SK-MEL-5 (cell line): Measurements from ENCODE around the gene ZFP30. TPM values are rescaled to one million over a fixed set of nuclear protein-coding genes. Genes with fewer than 3 reads are reported as not detected.

Experiments
- DNase-seq: peaks from one replicate; pipeline ENCODE4 v3.0.0-alpha.2; 2016; ENCODE audit warnings: low read depth, low spot score
- in situ Hi-C: cut with HindIII; loops from 2 replicates; pipeline ENCODE4 v1.10.0; 2016; ENCODE audit warnings: low sequenced_read_pairs, high pct_unique_total_duplicates, low pct_unique_long_range_greater_than_20kb
- small RNA-seq, 2 experiments: library from RNA; depleted of rRNA; stranded (forward); fragments of <200 nt; gene quantifications; one replicate each; pipeline ENCODE3, GENCODE V24; 2014
- total RNA-seq: library from RNA; depleted of rRNA; stranded (reverse); fragments of >200 nt; shearing (Covaris generic); gene quantifications from 2 replicates; pipeline ENCODE4 v1.2.3, GENCODE V29; 2014; rRNA removed

ZFP30 gene
- total RNA-seq, 1 experiment from 2014 or later = 8.7 TPM

GRCh38 chr19:37583340-37583739 is 71.9 kb downstream of the ZFP30 start:
- in situ Hi-C loops = no loop called here
- no peak for DNase-seq

- in situ Hi-C loops = no loop called here
Measured at GRCh38 chr19:37572203-37572602, 83.1 kb downstream of the ZFP30 start.

GRCh38 chr19:37565370-37565669 is 89.9 kb downstream of the ZFP30 start:
- in situ Hi-C loops = no loop called here

More at GRCh38 chr19:37572203-37572602, 83.1 kb downstream of the ZFP30 start:
- DNase-seq = no peak

DNA sequence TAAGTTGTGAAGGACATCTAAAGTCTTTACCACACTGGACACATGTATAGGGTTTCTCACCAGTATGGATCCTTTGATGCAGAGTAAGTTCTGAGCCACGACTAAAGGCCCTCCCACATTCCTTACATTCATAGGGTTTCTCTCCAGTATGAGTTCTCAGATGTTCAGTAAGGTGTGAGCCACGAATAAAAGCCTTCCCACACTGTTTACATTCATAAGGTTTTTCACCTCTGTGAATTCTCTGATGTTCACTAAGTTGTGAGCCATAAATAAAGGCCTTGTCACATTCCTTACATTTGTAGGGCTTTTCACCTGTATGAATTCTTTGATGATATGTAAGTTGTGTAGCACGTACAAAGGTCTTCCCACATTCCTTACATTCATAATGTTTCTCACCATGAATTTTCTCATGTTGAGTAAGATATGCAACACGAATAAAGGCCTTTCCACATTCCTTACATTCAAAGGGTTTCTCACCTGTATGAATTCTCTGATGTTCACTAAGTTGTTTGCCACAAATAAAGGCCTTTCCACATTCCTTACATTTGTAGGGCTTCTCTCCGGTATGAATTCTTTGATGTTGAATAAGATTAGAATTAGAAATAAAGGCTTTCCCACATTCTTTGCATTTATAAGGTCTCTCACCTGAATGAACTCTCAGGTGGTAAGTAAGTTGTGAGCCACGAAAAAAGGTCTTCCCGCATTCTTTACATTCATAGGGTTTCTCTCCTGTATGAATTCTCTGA is 90.5 kb downstream of the ZFP30 start:
- in situ Hi-C loops = no loop called here
- no peak for DNase-seq

More at GRCh38 chr19:37565370-37565669, 89.9 kb downstream of the ZFP30 start:
- no peak for DNase-seq

Small RNA genes lying within 50 kb of the gene (small RNA-seq; reads per million reads assigned to genes)
- 0 reads per million in 2 experiments for gene SELENOKP1

Other genes starting within 250 kb of the ZFP30 start
- gene ZNF569, start 188.0 kb downstream of the ZFP30 start, total RNA-seq = 3.4 and 3.8 TPM in 2 replicates
- 2.4 and 7.2 TPM in 2 replicates for gene ZNF570, start 186.1 kb downstream of the ZFP30 start, total RNA-seq
- gene ZNF793, start 148.5 kb downstream of the ZFP30 start, total RNA-seq = 0.16 and 0.53 TPM in 2 replicates
- 2.0 and 2.2 TPM in 2 replicates for gene ZNF571, start 60.7 kb downstream of the ZFP30 start, total RNA-seq
- gene ZNF540, start 60.6 kb downstream of the ZFP30 start, total RNA-seq = 0.92 TPM in 1 of 2 replicates, not detected in the other
- gene ZNF607, start 64.3 kb upstream of the ZFP30 start, total RNA-seq = 2.8 and 2.9 TPM in 2 replicates
- gene ZNF573, start 124.1 kb upstream of the ZFP30 start, total RNA-seq = 0.92 and 2.4 TPM in 2 replicates